H9 (cell line): ENCODE results near the gene UBE2Z. TPM values are rescaled to one million over a fixed set of nuclear protein-coding genes. Genes with fewer than 3 reads are reported as not detected.

Experiments used
- DNase-seq: peaks from one replicate; pipeline ENCODE4 v3.0.0-alpha.2; 2017
- H2AFZ ChIP-seq: one replicate; pipeline ENCODE4 v1.6.1; 2013; ENCODE audit warnings: mild to moderate bottlenecking, low read length, control low read depth, moderate library complexity
- H2AK5ac ChIP-seq: 2 replicates; pipeline ENCODE4 v1.6.1; 2013; ENCODE audit warnings: low read length, control low read depth, mixed read lengths; ENCODE audit not compliant: insufficient read length
- H2BK120ac ChIP-seq: one replicate; pipeline ENCODE4 v1.6.1; 2013; ENCODE audit warnings: low read depth, mild to moderate bottlenecking, low read length, control low read depth, inconsistent platforms; ENCODE audit not compliant: poor library complexity, severe bottlenecking
- H2BK12ac ChIP-seq: 2 replicates; pipeline ENCODE4 v1.6.1; 2013; ENCODE audit warnings: low read length, control low read depth, mixed read lengths, low read depth; ENCODE audit not compliant: insufficient read length
- H2BK15ac ChIP-seq: 2 replicates; pipeline ENCODE4 v1.6.1; 2013; ENCODE audit warnings: low read depth, low read length, control low read depth
- H2BK20ac ChIP-seq: one replicate; pipeline ENCODE4 v1.6.1; 2013; ENCODE audit warnings: low read depth, mild to moderate bottlenecking, low read length, control low read depth, inconsistent platforms; ENCODE audit not compliant: poor library complexity, severe bottlenecking
- H2BK5ac ChIP-seq: 2 replicates; pipeline ENCODE4 v1.6.1; 2013; ENCODE audit warnings: low read length, control low read depth, mixed read lengths; ENCODE audit not compliant: insufficient read length
- H3K14ac ChIP-seq: 2 replicates; pipeline ENCODE4 v1.6.1; 2013; ENCODE audit warnings: low read length, control low read depth; ENCODE audit not compliant: insufficient read depth
- H3K18ac ChIP-seq: 2 replicates; pipeline ENCODE4 v1.6.1; 2013; ENCODE audit warnings: low read depth, mild to moderate bottlenecking, mixed read lengths, low read length, control low read depth; ENCODE audit not compliant: insufficient read length
- H3K23ac ChIP-seq: 2 replicates; pipeline ENCODE4 v1.6.1; 2013; ENCODE audit warnings: low read length, control low read depth, mixed read lengths, low read depth; ENCODE audit not compliant: insufficient read length
- H3K23me2 ChIP-seq: 2 replicates; pipeline ENCODE4 v1.6.1; 2013; ENCODE audit warnings: low read depth, mild to moderate bottlenecking, mixed read lengths, low read length, control low read depth; ENCODE audit not compliant: insufficient read length, poor library complexity, severe bottlenecking
- H3K27ac ChIP-seq: 2 replicates; pipeline ENCODE4 v1.5.1; 2013; ENCODE audit warnings: low read length, control low read depth, mixed read lengths, low read depth; ENCODE audit not compliant: insufficient read length
- H3K27me3 ChIP-seq: 2 replicates; pipeline ENCODE4 v1.6.1; 2013; ENCODE audit warnings: low read length, control low read depth, inconsistent platforms; ENCODE audit not compliant: insufficient read depth
- H3K4ac ChIP-seq: 2 replicates; pipeline ENCODE4 v1.6.1; 2013; ENCODE audit warnings: low read depth, mild to moderate bottlenecking, control low read depth, inconsistent platforms, low read length, moderate library complexity
- H3K4me1 ChIP-seq: 2 replicates; pipeline ENCODE4 v1.6.1; 2013; ENCODE audit warnings: low read length, control low read depth, inconsistent platforms; ENCODE audit not compliant: insufficient read depth
- H3K4me2 ChIP-seq: 2 replicates; pipeline ENCODE4 v1.6.1; 2013; ENCODE audit warnings: low read length, control low read depth, mixed read lengths; ENCODE audit not compliant: insufficient read length, insufficient read depth
- H3K56ac ChIP-seq: 2 replicates; pipeline ENCODE4 v1.6.1; 2013; ENCODE audit warnings: low read depth, mild to moderate bottlenecking, mixed read lengths, low read length, control low read depth; ENCODE audit not compliant: insufficient read length
- H3K79me1 ChIP-seq: 2 replicates; pipeline ENCODE4 v1.6.1; 2013; ENCODE audit warnings: low read depth, mild to moderate bottlenecking, moderate library complexity, low read length, control low read depth, inconsistent platforms; ENCODE audit not compliant: insufficient read depth, poor library complexity, severe bottlenecking
- H3K79me2 ChIP-seq: 2 replicates; pipeline ENCODE4 v1.6.1; 2013; ENCODE audit warnings: low read length, control low read depth, inconsistent platforms; ENCODE audit not compliant: insufficient read depth
- H3K9ac ChIP-seq: 2 replicates; pipeline ENCODE4 v1.6.1; 2013; ENCODE audit warnings: low read length, control low read depth, mixed read lengths; ENCODE audit not compliant: insufficient read length; ENCODE audit errors: extremely low read depth
- H3K9me3 ChIP-seq: one replicate; pipeline ENCODE4 v1.6.1; 2013; ENCODE audit warnings: low read depth, low read length, inconsistent platforms; ENCODE audit not compliant: control insufficient read depth
- H3T11ph ChIP-seq: one replicate; pipeline ENCODE4 v1.6.1; 2013; ENCODE audit warnings: mild to moderate bottlenecking, low read length, control low read depth, inconsistent platforms
- H4K20me1 ChIP-seq: one replicate; pipeline ENCODE4 v1.6.1; 2013; ENCODE audit not compliant: control insufficient read depth, insufficient read length, insufficient read depth
- H4K5ac ChIP-seq: 2 replicates; pipeline ENCODE4 v1.6.1; 2013; ENCODE audit warnings: low read depth, mild to moderate bottlenecking, mixed read lengths, low read length, control low read depth; ENCODE audit not compliant: insufficient read length
- H4K8ac ChIP-seq: replicated peaks from 2 replicates; pipeline ENCODE4 v1.6.1; 2013; ENCODE audit warnings: low read length, control low read depth, mixed read lengths, low read depth; ENCODE audit not compliant: insufficient read length
- H4K91ac ChIP-seq: 2 replicates; pipeline ENCODE4 v1.6.1; 2013; ENCODE audit warnings: low read depth, mild to moderate bottlenecking, moderate library complexity, mixed read lengths, low read length, control low read depth; ENCODE audit not compliant: insufficient read length
- H3K27ac Mint-ChIP-seq, 3 experiments: 2 replicates in 2 of 3; 3 replicates in 1 of 3; pipeline ENCODE4 v1.8.0; 2020 to 2021; ENCODE audit warnings: mixed read lengths in 3 of 3, mild to moderate bottlenecking in 1 of 3, moderate library complexity in 1 of 3
- H3K27me3 Mint-ChIP-seq: 2 replicates; pipeline ENCODE4 v1.8.0; 2021; ENCODE audit warnings: low read depth, mild to moderate bottlenecking, moderate library complexity, mixed read lengths
- H3K36me3 Mint-ChIP-seq, 3 experiments: 2 replicates in 2 of 3; 3 replicates in 1 of 3; pipeline ENCODE4 v1.8.0; 2020 to 2021; ENCODE audit warnings: low read depth in 3 of 3, mixed read lengths in 3 of 3; ENCODE audit not compliant: insufficient read depth in 1 of 3
- H3K4me1 Mint-ChIP-seq, 2 experiments: 2 replicates each; pipeline ENCODE4 v1.8.0; 2020; ENCODE audit warnings: mixed read lengths in 2 of 2
- H3K4me3 Mint-ChIP-seq, 2 experiments: 2 replicates in 1 of 2; 3 replicates in 1 of 2; pipeline ENCODE4 v1.8.0; 2020 to 2021; ENCODE audit warnings: mild to moderate bottlenecking in 2 of 2, mixed read lengths in 2 of 2, moderate library complexity in 1 of 2
- H3K9me3 Mint-ChIP-seq, 2 experiments: 2 replicates in 1 of 2; 3 replicates in 1 of 2; pipeline ENCODE4 v1.8.0; 2020; ENCODE audit warnings: mild to moderate bottlenecking in 2 of 2, mixed read lengths in 2 of 2, moderate library complexity in 1 of 2
- WGBS: extraction: QIAGEN DNeasy Blood & Tissue Kit; methylation state at CpG from one replicate; pipeline ENCODE4 v1.1.7; 2013; ENCODE audit warnings: missing lambda C conversion rate, low lambda C conversion rate, mixed read lengths; ENCODE audit not compliant: insufficient read length; ENCODE audit errors: extremely low coverage; 5-methylcytosine and 5-hydroxymethylcytosine counted together
- total RNA-seq: library from RNA; stranded (reverse); gene quantifications from 2 replicates; pipeline ENCODE4 v1.2.1, GENCODE V29; 2021
- TF ChIP-seq, protein P1 (sequence below): fragments of 200-600 bp; sonication (generic); conservative IDR thresholded peaks from 3 replicates; pipeline ENCODE4 v1.8.0; 2021; ENCODE audit warnings: antibody characterized with exemption, mild to moderate bottlenecking

Gene UBE2Z
- total RNA-seq, 1 experiment from 2014 or later: 80.0 TPM

DNA sequence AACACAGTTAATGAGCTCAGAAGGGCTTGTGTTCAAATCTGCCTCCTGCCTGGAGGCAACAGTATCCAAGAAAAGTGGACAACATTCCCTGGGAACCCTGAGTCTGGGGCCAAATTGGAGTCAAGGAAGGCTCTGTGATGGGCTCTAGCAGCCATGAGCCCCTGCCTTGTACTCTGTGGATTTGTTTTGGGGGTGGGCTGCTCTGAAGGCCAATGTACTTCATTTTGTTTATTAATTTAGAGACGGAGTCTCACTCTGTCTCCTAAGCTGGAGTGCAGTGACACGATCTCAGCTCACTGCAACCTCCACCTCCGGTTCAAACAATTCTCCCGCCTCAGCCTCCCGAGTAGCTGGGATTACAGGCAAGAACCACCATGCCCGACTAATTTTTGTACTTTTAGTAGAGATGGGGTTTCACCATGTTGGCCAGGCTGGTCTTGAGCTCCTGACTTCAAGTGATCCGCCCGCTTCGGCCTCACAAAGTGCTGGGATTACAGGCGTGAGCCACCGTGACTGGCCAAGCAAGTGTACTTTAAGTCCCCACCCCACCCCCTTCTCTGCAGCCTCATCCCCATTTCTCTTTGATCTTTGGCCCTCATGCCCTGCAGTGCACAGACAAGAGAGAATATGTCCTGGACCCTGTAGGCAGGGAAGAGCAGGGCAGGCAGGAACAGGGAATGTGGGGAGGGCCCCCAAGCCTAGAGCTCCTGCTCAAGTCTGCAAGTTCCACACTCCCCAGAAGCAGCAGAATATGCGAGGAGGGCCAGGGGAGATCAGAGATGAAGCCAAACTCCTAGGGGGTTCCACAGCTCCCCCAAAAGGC, 62.9 kb downstream of the UBE2Z start:
- no peak for DNase-seq
- H3K4me2 ChIP-seq: no peak overlapping the region
- TF ChIP-seq, protein P1, sequence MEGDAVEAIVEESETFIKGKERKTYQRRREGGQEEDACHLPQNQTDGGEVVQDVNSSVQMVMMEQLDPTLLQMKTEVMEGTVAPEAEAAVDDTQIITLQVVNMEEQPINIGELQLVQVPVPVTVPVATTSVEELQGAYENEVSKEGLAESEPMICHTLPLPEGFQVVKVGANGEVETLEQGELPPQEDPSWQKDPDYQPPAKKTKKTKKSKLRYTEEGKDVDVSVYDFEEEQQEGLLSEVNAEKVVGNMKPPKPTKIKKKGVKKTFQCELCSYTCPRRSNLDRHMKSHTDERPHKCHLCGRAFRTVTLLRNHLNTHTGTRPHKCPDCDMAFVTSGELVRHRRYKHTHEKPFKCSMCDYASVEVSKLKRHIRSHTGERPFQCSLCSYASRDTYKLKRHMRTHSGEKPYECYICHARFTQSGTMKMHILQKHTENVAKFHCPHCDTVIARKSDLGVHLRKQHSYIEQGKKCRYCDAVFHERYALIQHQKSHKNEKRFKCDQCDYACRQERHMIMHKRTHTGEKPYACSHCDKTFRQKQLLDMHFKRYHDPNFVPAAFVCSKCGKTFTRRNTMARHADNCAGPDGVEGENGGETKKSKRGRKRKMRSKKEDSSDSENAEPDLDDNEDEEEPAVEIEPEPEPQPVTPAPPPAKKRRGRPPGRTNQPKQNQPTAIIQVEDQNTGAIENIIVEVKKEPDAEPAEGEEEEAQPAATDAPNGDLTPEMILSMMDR: no peak
- H4K91ac ChIP-seq: no peak overlapping the region
- no peaks in the 10 kb centered on the region; a peak in 1 of 5 replicates for H3K9me3 Mint-ChIP-seq
- no peak overlapping the region for H2AFZ ChIP-seq
- H3K27ac ChIP-seq: no peak overlapping the region
- H3K4me1 Mint-ChIP-seq: peaks cover 38 to 39% of the 10 kb centered on the region in 2 experiments
- H3K56ac ChIP-seq: no peak overlapping the region
- no peaks in the 10 kb centered on the region for H3K27me3 ChIP-seq
- H2BK15ac ChIP-seq: no peak overlapping the region
- H2BK12ac ChIP-seq: no peak overlapping the region
- H3T11ph ChIP-seq: no peak overlapping the region
- no peaks in the 10 kb centered on the region; the same call in 1 of the 2 replicates for H3K4me1 ChIP-seq
- no peak overlapping the region for H4K8ac ChIP-seq
- H3K36me3 Mint-ChIP-seq: no peaks in the 10 kb centered on the region
- H3K23me2 ChIP-seq: no peaks in the 10 kb centered on the region
- H3K9ac ChIP-seq: no peak overlapping the region
- no peaks in the 10 kb centered on the region for H3K9me3 ChIP-seq
- no peak overlapping the region for H3K4me3 Mint-ChIP-seq
- WGBS: no CpG with 5 or more reads among the region's 12 CpGs
- no peak overlapping the region for H3K4ac ChIP-seq
- no peak overlapping the region for H3K18ac ChIP-seq
- H3K23ac ChIP-seq: no peak overlapping the region
- H3K79me2 ChIP-seq: no peaks in the 10 kb centered on the region
- H4K20me1 ChIP-seq: no peaks in the 10 kb centered on the region
- no peaks in the 10 kb centered on the region for H3K79me1 ChIP-seq
- H3K27me3 Mint-ChIP-seq: peaks cover 18% of the 10 kb centered on the region
- no peak overlapping the region for H4K5ac ChIP-seq
- H2AK5ac ChIP-seq: no peak overlapping the region
- H2BK120ac ChIP-seq: no peak overlapping the region
- no peak overlapping the region for H3K14ac ChIP-seq
- H3K27ac Mint-ChIP-seq: peak overlapping the region in 1 of 3 experiments; percentile 6; a peak in 1 of 7 replicates
- H2BK20ac ChIP-seq: no peak overlapping the region
- H2BK5ac ChIP-seq: no peak overlapping the region
